Caco-2 (cell line): ENCODE measurements around the gene HAUS7. TPM values are rescaled to one million over a fixed set of nuclear protein-coding genes. Genes with fewer than 3 reads are reported as not detected.

Experiments used
- total RNA-seq: library from RNA; stranded (reverse); gene quantifications from 2 replicates; pipeline ENCODE4 v1.2.3, GENCODE V29; 2022

The HAUS7 gene
- total RNA-seq, 1 experiment from 2014 or later: 34.0 TPM

Other genes with a start within 250 kb of the HAUS7 start
- gene PNMA6F, start 148.8 kb downstream of the HAUS7 start, total RNA-seq: not detected in 2 replicates
- gene ZNF275, start 136.4 kb downstream of the HAUS7 start, total RNA-seq: 5.2 and 5.6 TPM in 2 replicates
- gene PNMA6E, start 69.2 kb downstream of the HAUS7 start, total RNA-seq: not detected in 2 replicates
- gene ZFP92, start 59.1 kb downstream of the HAUS7 start, total RNA-seq: 0.09 and 0.16 TPM in 2 replicates
- 0.60 and 0.61 TPM in 2 replicates for gene TREX2, start 24.5 kb downstream of the HAUS7 start, total RNA-seq
- 9.0 and 9.9 TPM in 2 replicates for gene BGN, start 24.4 kb upstream of the HAUS7 start, total RNA-seq
- gene ATP2B3, start 47.1 kb upstream of the HAUS7 start, total RNA-seq: not detected in 2 replicates
- gene CCNQ, start 128.6 kb upstream of the HAUS7 start, total RNA-seq: 23.8 and 26.3 TPM in 2 replicates
- gene DUSP9, start 176.6 kb upstream of the HAUS7 start, total RNA-seq: 9.0 and 12.0 TPM in 2 replicates
- gene PNCK, start 203.2 kb upstream of the HAUS7 start, total RNA-seq: not detected in 2 replicates
- gene SLC6A8, start 217.3 kb upstream of the HAUS7 start, total RNA-seq: 8.8 and 11.2 TPM in 2 replicates